OCI-M2 (cell line): Measurements from ENCODE around the gene GMFB.
"Not testable (repeated sequence)": the region's sequence is repeated elsewhere in the genome, so short reads cannot be mapped to it uniquely, and the experiment has no call there.

Source experiments
- DNase-seq: peaks from one replicate; lab custom pipeline; 2025; ENCODE audit not compliant: unreplicated experiment; lab: John Stamatoyannopoulos, UW

The GMFB gene

DNA sequence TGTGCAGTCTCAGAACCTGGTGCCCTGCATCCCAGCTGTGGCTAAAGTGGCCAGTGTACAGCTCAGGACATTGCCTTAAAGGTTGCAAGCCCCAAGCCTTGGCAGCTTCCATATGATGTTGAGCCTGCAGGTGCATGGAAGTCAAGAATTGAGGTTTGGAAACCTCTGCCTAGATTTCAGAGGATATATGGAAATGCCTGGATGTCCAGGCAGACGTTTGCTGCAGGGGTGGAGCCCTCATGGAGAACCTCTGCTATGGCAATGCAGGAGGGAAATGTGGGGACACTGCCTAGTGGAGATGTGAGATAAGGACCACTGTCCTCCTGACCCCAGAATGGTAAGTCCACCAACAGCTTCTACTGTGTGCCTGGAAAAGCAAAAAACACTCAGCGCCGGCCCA is 29.7 kb downstream of the GMFB start:
- DNase-seq = no peak

DNA sequence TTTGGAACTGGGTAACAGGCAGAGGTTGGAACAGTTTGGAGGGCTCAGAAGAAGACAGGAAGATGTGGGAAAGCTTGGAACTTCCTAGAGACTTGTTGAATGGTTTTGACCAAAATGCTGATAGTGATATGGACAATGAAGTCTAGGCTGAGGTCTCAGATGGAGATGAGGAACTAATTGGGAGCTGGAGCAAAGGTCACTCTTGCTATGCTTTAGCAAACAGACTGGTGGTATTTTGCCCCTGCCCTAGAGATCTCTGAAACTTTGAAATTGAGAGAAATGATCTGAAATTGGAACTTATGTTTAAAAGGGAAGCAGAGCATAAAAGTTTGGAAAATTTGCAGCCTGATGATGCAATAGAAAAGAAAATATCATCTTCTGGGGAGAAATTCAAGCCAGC is 30.2 kb downstream of the GMFB start:
- DNase-seq = not testable (repeated sequence)

DNA sequence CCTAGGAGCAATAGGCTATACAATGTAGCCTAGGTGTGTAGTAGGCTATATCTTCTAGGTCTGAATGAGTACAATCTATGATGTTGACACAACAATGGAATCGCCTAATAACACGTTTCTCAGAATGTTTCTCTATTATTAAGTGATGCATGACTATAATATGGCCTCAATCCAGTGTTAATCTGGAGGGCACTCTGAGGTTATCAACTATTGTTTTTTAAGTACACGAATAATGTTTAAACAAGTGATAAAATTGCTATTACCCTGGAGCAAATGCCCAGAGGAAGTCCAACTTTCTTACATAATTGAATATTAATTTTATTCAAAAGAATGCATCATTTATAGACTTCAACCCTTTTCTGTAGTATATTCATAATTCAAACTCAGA is 31.2 kb downstream of the GMFB start:
- DNase-seq = no peak

DNA sequence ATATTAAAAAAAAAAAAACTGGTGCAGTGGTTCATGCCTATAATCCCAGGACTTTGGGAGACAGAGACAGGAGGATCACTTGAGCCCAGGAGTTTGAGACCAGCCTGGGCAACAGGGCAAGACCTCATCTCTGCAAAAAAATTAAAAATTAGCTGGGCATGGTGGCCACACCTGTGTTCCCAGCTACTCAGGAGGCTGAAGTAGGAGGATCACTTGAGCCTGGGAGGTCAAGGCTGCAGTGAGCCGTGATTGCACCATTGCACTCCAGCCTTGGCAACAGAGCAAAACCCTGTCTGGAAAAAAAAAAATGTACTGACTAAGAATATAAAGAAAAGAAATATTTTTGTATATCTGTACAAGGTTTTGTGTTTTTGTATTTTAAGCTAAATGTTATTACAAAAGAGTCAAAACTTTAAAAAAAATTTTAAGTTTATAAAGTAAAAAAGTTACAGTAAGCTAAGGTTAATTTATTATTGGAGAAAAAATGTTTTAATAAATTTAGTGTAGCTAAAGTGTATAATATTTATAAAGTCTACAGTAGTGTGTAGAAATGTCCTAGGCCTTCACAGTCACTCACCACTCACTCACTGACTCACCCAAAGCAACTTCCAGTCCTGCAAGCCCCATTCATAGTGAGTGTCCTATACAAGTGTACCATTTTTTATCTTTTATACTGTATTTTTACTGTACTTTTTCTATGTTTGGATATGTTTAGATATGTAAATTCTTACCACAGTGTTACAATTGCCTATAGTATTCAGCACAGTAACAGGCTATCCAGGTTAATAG is 31.8 kb downstream of the GMFB start:
- DNase-seq = not testable (repeated sequence)

DNA sequence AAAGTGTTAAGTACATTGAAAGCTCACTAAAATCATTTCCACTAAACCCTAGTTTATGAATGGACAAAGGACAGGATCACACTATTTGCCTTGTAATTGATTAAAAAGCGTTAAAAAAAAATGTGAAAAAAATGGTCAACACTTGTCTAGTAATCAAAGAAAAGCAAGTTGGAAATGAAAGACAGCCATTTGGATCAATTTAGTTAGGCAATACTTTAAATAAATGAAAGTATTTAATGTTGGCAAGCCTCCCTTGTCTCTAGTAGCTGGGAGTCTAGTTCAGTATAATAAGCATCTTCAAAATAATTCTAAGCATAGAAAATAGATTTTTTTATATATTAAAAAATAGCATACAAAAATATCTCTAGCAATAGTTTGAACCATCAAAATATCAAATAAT is 33.4 kb downstream of the GMFB start:
- no peak for DNase-seq

DNA sequence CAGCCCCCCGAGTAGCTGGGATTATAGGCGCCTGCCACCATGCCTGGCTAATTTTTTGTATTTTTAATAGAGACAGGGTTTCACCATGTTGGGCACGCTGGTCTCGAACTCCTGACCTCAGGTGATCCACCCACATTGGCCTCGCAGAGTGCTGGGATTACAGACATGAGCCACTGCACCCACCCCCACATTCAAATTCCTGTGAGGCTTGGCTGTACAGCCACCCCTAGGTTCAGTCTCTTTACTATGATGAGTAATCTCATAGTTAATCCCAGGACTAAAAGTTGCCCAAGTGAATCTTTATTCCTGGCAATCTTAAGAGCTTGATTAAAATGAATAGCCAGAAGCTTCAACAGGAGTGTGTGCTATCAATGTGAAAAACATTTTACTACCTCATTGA is 34.8 kb downstream of the GMFB start:
- not testable (repeated sequence) for DNase-seq

DNA sequence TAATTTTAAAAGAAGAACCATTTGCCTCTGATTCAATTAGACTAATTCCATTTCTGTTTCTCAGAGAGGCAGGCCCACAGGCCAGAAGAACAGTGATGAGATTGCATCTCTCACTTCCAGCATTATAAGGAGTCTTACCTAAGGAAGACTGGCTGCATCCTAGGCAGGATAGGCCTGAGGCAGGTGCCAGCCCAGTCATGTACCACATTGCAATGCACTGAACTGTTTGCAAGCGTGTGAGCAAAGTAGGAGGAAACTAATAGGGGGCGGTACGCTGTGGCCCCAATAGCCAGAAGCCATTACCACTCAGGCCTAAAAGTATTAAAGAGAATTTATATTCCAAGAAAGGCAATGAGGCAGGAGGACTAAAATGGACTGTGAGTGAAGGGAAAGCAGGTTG is 35.5 kb downstream of the GMFB start:
- no peak for DNase-seq

DNA sequence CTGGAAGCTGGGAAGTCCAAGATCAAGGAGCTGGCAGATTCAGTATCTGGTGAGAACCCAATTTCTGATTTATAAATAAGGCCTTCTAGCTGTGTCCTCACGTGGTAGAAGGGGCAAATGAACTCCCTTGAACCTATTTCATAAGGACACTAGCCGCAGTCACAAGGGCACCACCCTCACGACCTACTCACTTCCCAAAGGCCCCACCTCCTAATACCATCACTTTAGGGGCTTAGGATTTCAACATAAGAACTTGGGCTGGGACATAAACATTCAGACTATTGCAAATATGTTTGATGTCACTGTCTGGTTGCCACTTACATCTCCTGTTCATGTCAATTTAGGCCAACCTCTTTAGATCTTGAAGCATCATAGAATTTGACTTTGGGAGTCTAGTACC is 36.8 kb downstream of the GMFB start:
- no peak for DNase-seq

DNA sequence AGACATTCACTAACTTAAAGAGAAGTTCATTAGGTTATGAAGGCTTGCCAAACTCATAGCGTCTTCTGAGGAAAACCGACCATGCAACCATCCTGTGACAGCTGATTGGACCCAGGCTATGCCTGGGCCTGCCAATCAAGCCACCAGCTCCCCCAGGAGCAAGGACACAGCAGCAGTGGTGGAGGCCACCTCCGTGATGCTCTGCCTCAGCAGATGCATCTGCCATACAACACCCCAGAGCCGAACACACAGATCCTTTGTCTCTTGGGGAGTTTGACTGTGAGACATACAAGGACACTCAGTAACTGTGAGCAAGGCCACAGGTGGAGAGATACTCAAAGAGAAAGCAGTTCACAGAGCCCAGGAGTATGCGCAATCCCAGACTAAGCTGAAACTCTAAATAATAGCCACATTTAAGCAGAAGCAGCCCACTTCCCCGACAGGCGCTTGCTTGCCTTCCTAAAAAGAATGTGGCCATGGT is 37.6 kb downstream of the GMFB start:
- no peak for DNase-seq

DNA sequence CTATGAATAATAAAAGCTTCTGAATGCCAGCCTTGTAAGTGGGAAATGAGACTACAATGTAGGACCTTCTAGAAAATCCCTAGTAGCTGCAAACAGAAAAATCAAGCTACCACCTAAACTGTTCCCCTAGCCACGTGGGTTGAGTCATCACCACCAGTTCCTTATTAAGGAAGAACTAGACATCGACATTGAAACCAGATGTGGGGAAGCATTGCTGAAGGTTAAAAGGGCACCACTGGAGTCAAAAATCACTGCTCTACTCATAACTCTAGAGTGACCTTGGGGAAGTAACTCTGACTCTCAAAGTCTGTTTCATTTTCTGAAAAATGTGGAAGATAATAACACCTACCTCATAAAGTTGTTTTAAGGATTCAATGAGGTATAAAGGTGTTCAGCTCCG is 38.2 kb downstream of the GMFB start:
- DNase-seq = no peak

DNA sequence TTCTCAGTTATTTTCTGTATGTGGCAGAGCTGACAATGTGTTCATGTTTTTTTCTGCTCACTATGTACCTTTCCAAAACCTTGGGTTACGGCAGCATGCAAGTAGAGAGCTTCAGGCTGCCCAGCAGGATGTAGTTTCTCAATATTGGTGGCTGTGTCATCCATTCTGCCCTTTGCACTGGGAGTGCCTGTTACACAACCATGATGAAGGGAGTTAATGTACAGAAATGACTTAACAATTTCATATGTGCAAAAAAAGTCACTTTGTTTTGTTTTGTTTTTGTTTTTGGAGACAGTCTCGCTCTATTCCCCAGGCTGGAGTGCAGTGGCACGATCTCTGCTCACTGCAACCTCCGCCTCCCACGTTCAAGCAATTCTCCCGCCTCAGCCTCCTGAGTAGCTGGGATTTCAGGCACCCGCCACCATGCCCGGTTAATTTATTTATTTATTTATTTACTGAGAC is 41.5 kb downstream of the GMFB start:
- DNase-seq = no peak

DNA sequence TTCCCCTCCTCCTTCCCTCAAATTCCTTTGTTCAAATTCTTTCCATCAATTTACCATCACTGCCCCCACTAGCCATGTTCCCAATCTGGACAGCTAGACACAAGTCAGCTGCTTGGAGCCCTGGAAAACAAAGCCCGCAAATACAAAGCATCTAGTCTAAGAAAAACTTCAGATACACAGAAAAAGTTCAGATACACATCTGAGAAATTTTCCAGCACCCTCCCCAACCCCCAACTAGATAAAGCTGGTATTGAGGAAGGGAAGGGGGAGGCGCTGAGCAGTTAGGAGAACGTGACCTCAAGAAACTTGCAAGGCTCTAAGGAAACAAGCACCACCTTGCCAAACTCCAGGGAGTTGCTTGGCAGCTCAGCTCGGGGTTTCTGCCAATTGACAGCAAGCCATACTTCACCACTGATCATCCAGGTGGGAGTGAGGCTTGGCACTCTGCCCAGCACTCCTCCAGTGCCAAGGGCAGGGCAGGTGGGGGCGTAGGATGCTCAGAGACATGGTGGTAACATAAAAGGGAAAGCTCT is 42.6 kb downstream of the GMFB start:
- DNase-seq = no peak

DNA sequence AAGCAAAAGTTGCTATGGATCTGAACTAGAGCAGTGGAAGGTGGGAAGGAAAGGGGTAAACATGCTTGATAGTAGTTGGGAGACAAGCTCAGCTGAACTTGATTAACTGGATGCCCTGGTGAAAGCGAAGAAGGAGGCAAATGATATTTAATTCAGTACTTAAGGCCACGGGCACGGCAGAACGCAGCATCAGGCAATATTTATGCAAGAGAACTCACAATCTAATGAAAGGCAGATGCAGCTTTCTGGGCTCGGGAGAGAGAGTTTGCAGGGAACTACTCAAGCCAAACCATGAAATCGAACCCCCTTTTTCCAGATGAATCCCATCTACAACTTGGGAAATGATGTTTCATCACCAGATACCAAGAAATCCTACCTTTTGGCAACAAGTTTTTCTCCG is 44.1 kb downstream of the GMFB start:
- no peak for DNase-seq

DNA sequence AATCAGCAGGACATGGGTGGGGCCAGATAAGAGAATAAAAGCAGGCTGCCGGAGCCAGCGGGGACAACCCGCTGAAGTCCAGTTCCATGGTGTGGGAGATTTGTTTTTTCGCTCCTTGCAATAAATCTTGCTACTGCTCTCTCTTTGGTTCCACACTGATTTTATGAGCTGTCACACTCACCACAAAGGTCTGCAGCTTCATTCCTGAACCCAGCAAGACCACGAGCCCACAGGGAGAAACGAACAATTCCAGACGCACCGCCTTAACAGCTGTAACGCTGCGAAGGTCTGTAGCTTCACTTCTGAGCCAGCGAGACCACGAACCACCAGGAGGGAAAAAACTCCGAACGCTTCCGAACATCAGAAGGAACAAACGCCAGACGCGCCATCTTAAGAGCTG is 44.8 kb downstream of the GMFB start:
- DNase-seq = no peak

DNA sequence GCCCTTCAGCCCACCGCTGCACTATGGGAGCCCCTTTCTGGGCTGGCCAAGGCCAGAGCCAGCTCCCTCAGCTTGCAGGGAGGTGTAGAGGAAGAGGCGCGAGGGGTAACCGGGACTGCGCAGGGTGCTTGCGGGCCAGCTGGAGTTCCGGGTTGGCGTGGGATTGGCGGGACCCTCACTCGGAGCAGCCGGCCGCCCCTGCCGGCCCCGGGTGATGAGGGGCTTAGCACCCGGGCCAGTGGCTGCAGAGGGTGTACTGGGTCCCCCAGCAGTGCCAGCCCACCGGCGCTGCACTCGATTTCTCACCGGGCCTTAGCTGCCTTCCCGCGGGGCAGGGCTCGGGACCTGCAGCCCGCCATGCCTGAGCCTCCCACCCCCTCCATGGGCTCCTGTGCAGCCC is 45.8 kb downstream of the GMFB start:
- DNase-seq = not testable (repeated sequence)

DNA sequence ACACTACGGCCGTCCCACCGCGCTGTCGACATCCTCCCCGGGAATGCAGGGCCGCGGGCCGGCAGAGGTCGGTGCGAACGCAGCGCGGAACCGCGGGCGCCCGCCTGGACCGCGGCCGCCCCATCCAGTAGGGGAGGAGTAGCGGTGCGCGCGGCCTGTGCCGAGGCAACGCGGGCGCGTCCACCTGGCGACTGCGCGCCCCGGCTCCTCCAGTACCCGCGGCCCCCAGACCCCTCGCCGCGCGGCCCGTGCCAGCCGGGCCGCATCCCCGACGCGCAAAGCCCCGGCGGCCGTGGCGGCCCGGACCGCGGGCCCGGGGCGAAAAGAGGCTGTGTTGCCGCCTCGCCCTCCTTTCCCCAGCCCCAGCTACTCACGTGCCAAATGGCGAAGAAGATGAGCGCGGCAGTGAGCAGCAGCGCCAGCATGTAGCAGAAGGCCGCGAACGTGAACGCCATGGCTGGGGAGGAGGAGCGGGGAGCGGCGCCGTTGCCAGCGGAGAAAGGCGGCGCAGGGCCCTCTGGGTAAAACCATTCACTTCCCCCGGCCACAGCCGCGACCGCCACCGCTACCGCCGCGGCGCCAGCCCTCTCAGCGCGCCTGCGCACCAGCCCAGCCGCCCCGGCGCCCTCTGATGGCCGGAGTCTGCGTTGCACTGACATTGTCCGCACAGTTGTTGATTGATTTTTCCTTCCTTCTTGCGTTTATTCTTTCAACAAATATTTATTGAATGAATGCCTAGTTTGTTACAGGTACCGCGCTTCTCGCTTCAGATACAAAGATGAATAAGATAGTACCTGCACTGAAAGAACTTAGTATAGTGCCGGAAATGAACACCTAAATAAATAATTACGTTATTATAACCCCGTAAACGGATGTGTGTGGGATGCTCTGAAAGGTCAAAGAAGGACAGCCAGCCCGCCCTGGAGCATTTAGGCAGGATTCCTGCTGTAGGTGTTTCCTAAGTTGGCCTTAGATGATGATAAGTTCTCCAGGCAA is 47.6 kb downstream of the GMFB start, which contains the start of gene CNIH1:
Gene CNIH1, minus strand, starts transcription at position 502 of the 996 bp plus-strand sequence. Its CDS starts 47 bp downstream, at position 455.
- peak; percentile 76 for DNase-seq

DNA sequence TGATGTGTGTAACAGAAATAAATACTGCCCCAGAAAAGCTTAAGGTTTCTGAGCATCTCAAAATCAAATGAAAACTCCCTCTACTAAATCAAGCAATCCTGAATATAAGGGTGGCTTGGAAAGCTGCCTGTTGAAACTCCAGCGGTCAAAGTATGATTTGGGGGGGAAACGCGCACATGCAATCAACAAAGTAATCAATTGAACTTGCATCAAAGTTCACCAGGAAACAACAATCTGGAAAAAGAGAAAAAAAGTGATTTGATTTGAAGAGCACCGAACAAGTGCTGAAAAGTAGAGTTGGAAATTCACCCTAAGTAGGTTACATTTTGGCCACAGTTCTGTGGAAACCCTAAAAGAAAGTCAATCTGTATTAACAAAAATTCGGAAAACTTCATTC is 48.3 kb downstream of the GMFB start:
- no peak for DNase-seq

DNA sequence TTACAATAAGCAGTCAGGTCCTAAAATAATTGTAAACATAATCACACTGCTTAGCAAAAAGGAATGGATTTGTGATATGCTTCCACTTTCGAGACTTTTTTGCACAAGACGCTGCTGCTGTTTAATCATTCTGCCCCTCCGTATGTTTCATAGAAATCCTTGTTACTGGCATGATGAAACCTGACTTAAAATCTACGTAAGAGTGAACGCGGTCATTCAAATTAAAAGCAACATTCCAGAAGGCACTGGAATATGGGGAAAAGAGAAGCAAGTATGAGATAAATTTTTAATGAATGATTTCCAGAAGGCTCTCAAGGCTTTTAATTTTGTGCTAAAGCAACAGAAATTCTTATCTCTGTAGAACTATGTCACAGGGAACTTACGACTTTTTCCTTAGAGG is 48.7 kb downstream of the GMFB start:
- no peak for DNase-seq

DNA sequence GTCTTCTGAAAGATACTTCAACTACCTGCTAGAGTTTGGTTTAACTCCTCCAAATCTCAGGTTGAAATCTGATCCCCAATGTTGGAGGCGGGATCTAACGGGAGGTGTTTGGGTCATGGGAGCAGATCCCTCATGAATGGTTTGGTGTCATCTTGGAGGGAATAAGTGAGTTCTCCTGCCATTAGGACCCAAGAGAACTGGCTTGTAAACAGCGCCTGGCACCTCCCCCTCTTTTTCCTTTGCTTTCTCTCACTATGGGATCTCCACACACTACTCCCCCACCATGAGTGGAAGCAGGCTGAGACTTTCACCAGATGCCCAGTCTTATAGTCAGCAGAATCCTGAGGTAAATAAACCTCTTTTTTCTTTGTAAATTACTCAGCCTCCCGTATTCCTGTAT is 50.1 kb downstream of the GMFB start:
- no peak for DNase-seq

DNA sequence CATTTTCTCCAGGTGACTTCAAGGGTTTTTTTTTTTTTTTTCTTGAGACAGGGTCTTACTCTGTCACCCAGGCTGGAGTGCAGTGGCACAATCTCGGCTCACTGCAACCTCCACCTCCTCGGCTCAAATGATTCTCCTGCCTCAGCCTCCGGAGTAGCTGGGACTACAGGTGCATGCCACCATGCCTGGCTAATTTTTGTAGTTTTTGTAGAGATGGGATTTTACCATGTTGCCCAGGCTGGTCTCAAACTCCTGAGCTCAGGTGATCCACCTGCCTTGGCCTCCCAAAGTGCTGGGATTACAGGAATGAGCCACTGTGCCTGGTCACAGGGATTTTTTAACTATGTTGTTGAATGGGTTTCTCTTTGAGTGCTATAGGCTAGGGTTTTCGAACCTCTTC is 50.8 kb downstream of the GMFB start:
- not testable (repeated sequence) for DNase-seq

DNA sequence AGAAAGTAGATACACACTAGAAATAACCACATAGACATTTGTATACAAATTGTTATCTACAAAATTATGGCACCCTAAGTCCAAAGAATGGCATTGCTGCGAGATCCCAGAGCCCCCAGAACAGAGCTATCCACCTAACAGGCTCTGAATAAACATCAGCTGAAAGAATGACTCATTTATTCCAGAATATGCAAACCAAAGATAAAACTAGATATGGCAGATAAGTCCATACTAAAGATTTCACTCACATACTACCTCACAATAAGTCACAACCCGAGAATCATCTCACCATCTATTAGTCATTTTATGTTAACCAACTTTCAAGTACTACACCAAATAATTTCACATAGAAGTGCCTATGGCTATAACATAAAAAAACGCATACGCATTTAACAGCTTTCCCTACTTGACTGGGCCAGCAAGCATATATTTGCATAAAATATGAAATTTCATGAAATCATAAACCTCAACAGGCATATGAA is 53.2 kb downstream of the GMFB start:
- DNase-seq = no peak
